H1 (cell line): ENCODE measurements around the gene GNS. TPM values are rescaled to one million over a fixed set of nuclear protein-coding genes. Genes with fewer than 3 reads are reported as not detected.
A peak's percentile ranks its signal among the peaks of the same experiment; 100 is the strongest.

Source experiments
- CTCF ChIA-PET: fragments of 300-600 bp; sonication (Branson Sonifier 250); formaldehyde crosslinking; loops from one replicate; lab custom pipeline; 2021; ENCODE audit not compliant: partially characterized antibody; lab: Charles Lee
- POLR2A ChIA-PET: fragments of 300-600 bp; sonication (Branson Sonifier 250); formaldehyde crosslinking; loops from one replicate; lab custom pipeline; 2021; ENCODE audit warnings: inconsistent platforms; ENCODE audit not compliant: partially characterized antibody; lab: Charles Lee
- DNase-seq, 2 experiments: peaks; one replicate each; pipeline versions ENCODE4 v3.0.0 to v3.0.0-alpha.2; 2010 to 2022; ENCODE audit warnings: low spot score in 2 of 2, low read depth in 1 of 2, mixed read lengths in 1 of 2
- FAIRE-seq: peaks from 2 replicates; lab custom pipeline; 2011; peaks lifted over from hg19 to GRCh38; lab: Jason Lieb, UNC
- H2AFZ ChIP-seq: 2 replicates; pipeline ENCODE4 v1.8.1; 2012; ENCODE audit warnings: low read length, inconsistent platforms
- H2AK5ac ChIP-seq: 2 replicates; pipeline ENCODE4 v1.6.1; 2013; ENCODE audit warnings: low read depth, low read length
- H2BK120ac ChIP-seq: replicated peaks from 2 replicates; pipeline ENCODE3; 2013; ENCODE audit warnings: low read depth, low read length, inconsistent platforms
- H2BK12ac ChIP-seq: 2 replicates; pipeline ENCODE4 v1.6.1; 2013; ENCODE audit warnings: low read depth, low read length
- H2BK15ac ChIP-seq: 2 replicates; pipeline ENCODE4 v1.6.1; 2013; ENCODE audit warnings: low read length
- H2BK20ac ChIP-seq: 2 replicates; pipeline ENCODE4 v1.6.1; 2013; ENCODE audit warnings: low read length
- H2BK5ac ChIP-seq: 2 replicates; pipeline ENCODE4 v1.6.1; 2013; ENCODE audit warnings: low read depth, low read length
- H3K14ac ChIP-seq: 2 replicates; pipeline ENCODE4 v1.6.1; 2013; ENCODE audit warnings: inconsistent platforms; ENCODE audit not compliant: insufficient read length
- H3K18ac ChIP-seq: 2 replicates; pipeline ENCODE4 v1.6.1; 2013; ENCODE audit warnings: low read length; ENCODE audit errors: extremely low read depth
- H3K23ac ChIP-seq: 2 replicates; pipeline ENCODE4 v1.6.1; 2013; ENCODE audit warnings: inconsistent platforms; ENCODE audit not compliant: insufficient read length
- H3K23me2 ChIP-seq: 2 replicates; pipeline ENCODE4 v1.6.1; 2013; ENCODE audit warnings: low read depth, low read length
- H3K27ac ChIP-seq: 2 replicates; pipeline ENCODE4 v1.6.1; 2011; ENCODE audit warnings: low read depth, low read length, inconsistent platforms
- H3K27me3 ChIP-seq, 4 experiments: replicated peaks in 1 of 4; 1 replicate in 1 of 4; 2 replicates in 3 of 4; pipeline versions ENCODE4 v1.6.1 to v1.8.1; 2011 to 2013; ENCODE audit warnings: low read length in 3 of 4, mild to moderate bottlenecking in 3 of 4, inconsistent platforms in 2 of 4, mixed read lengths in 2 of 4, moderate library complexity in 1 of 4; ENCODE audit not compliant: control insufficient read depth in 3 of 4, insufficient read depth in 3 of 4; ENCODE audit errors: extremely low read depth in 1 of 4
- H3K36me3 ChIP-seq, 4 experiments: 2 replicates each; pipeline versions ENCODE4 v1.6.1 to v1.8.1; 2011 to 2013; ENCODE audit warnings: mild to moderate bottlenecking in 4 of 4, low read length in 3 of 4, moderate library complexity in 2 of 4, control low read depth in 1 of 4, inconsistent platforms in 1 of 4; ENCODE audit not compliant: insufficient read depth in 4 of 4, control insufficient read depth in 2 of 4
- H3K4ac ChIP-seq: replicated peaks from 2 replicates; pipeline ENCODE3; 2013; ENCODE audit warnings: low read length, low read depth, mixed read lengths, inconsistent platforms; ENCODE audit not compliant: insufficient read length
- H3K4me1 ChIP-seq, 4 experiments: replicated peaks in 1 of 4; 1 replicate in 1 of 4; 2 replicates in 3 of 4; pipeline versions ENCODE4 v1.6.1 to v1.8.1; 2011 to 2013; ENCODE audit warnings: low read length in 3 of 4, inconsistent platforms in 2 of 4, mixed read lengths in 1 of 4; ENCODE audit not compliant: insufficient read depth in 4 of 4, control insufficient read depth in 3 of 4
- H3K4me2 ChIP-seq, 2 experiments: 2 replicates each; pipeline versions ENCODE4 v1.6.1 to v1.8.1; 2011 to 2013; ENCODE audit warnings: low read depth in 2 of 2, low read length in 2 of 2, control low read depth in 1 of 2, inconsistent platforms in 1 of 2, mild to moderate bottlenecking in 1 of 2; ENCODE audit not compliant: insufficient read depth in 1 of 2
- H3K4me3 ChIP-seq, 4 experiments: fragments of 200-600, 300-600 bp in 1 of 4; sonication (generic), shearing (Covaris generic), sonication (Bioruptor Twin) in 1 of 4; 2 replicates each; pipeline versions ENCODE4 v1.5.1 to v1.8.1; 2011 to 2016; ENCODE audit warnings: low read length in 4 of 4, low read depth in 3 of 4, control low read depth in 2 of 4, inconsistent platforms in 2 of 4, mild to moderate bottlenecking in 2 of 4, mixed read lengths in 1 of 4, moderate library complexity in 1 of 4; ENCODE audit not compliant: insufficient read depth in 2 of 4; ENCODE audit errors: extremely low read depth in 1 of 4
- H3K56ac ChIP-seq: replicated peaks from 2 replicates; pipeline ENCODE3; 2013; ENCODE audit warnings: low read depth, mild to moderate bottlenecking, mixed read lengths, low read length, inconsistent platforms; ENCODE audit not compliant: insufficient read length
- H3K79me1 ChIP-seq: 2 replicates; pipeline ENCODE4 v1.6.1; 2013; ENCODE audit warnings: low read depth, low read length, control low read depth
- H3K79me2 ChIP-seq, 2 experiments: 2 replicates each; pipeline versions ENCODE4 v1.6.1 to v1.8.1; 2012 to 2013; ENCODE audit warnings: low read length in 2 of 2, mild to moderate bottlenecking in 2 of 2, inconsistent platforms in 1 of 2; ENCODE audit not compliant: insufficient read depth in 2 of 2, control insufficient read depth in 1 of 2
- H3K9ac ChIP-seq, 4 experiments: replicated peaks in 1 of 4; 1 replicate in 1 of 4; 2 replicates in 3 of 4; pipeline versions ENCODE4 v1.6.1 to v1.8.1; 2011 to 2013; ENCODE audit warnings: low read depth in 3 of 4, low read length in 3 of 4, control low read depth in 2 of 4, mild to moderate bottlenecking in 2 of 4, moderate library complexity in 2 of 4, inconsistent platforms in 1 of 4; ENCODE audit errors: extremely low read depth in 1 of 4
- H3K9me3 ChIP-seq, 2 experiments: 2 replicates each; pipeline versions ENCODE4 v1.6.1 to v1.8.1; 2012 to 2013; ENCODE audit warnings: mild to moderate bottlenecking in 2 of 2, moderate library complexity in 2 of 2, control low read depth in 1 of 2, inconsistent platforms in 1 of 2, low read depth in 1 of 2, low read length in 1 of 2, mixed read lengths in 1 of 2; ENCODE audit not compliant: insufficient read depth in 2 of 2
- H4K20me1 ChIP-seq, 2 experiments: replicated peaks in 1 of 2; 2 replicates each; pipeline versions ENCODE3 to v1.8.1; 2011 to 2013; ENCODE audit warnings: inconsistent platforms in 2 of 2, low read length in 2 of 2, mild to moderate bottlenecking in 1 of 2; ENCODE audit not compliant: insufficient read depth in 2 of 2, control insufficient read depth in 1 of 2
- H4K5ac ChIP-seq: 2 replicates; pipeline ENCODE4 v1.6.1; 2013; ENCODE audit warnings: low read length, low read depth, mixed read lengths, inconsistent platforms; ENCODE audit not compliant: insufficient read length
- H4K8ac ChIP-seq: 2 replicates; pipeline ENCODE4 v1.8.0; 2013; ENCODE audit warnings: mild to moderate bottlenecking, moderate library complexity, low read length, inconsistent platforms; ENCODE audit not compliant: insufficient read depth; ENCODE audit errors: extremely low read depth
- H4K91ac ChIP-seq: replicated peaks from 2 replicates; pipeline ENCODE3; 2013; ENCODE audit warnings: low read length, mixed read lengths, inconsistent platforms; ENCODE audit not compliant: insufficient read length
- CHD1 ChIP-seq: IDR thresholded peaks from 2 replicates; pipeline ENCODE4 v1.6.1; 2012; ENCODE audit warnings: low read depth, low read length, improper control_type of control experiment
- EP300 ChIP-seq, 2 experiments: IDR thresholded peaks; 1 replicate in 1 of 2; 2 replicates in 1 of 2; pipeline ENCODE4 v1.6.1; 2011 to 2012; ENCODE audit warnings: low read depth in 2 of 2, low read length in 2 of 2, mild to moderate bottlenecking in 2 of 2, borderline replicate concordance in 1 of 2, inconsistent platforms in 1 of 2, moderate library complexity in 1 of 2
- RAD21 ChIP-seq, 2 experiments: IDR thresholded peaks in 1 of 2; conservative IDR thresholded peaks in 1 of 2; 2 replicates each; pipeline ENCODE4 v1.6.1; 2011; ENCODE audit warnings: low read depth in 2 of 2, low read length in 2 of 2, improper control_type of control experiment in 1 of 2, inconsistent platforms in 1 of 2, mild to moderate bottlenecking in 1 of 2, moderate library complexity in 1 of 2
- WGBS, 2 experiments: shearing (Covaris generic) in 1 of 2; methylation state at CpG; one replicate each; pipeline versions ENCODE4 v1.1.6 to v1.1.7; 2013 to 2015; ENCODE audit warnings: low lambda C conversion rate in 2 of 2, mixed read lengths in 2 of 2, inconsistent platforms in 1 of 2, low coverage in 1 of 2, missing lambda C conversion rate in 1 of 2; ENCODE audit not compliant: insufficient replicate concordance in 2 of 2, insufficient coverage in 1 of 2, insufficient read length in 1 of 2; ENCODE audit errors: extremely low coverage in 1 of 2, missing lambda C conversion rate in 1 of 2; 5-methylcytosine and 5-hydroxymethylcytosine counted together
- polyA plus RNA-seq, 7 experiments: library from polyadenylated mRNA; depleted of rRNA in 3 of 7; stranded (reverse) in 5 of 7; unstranded in 2 of 7; fragments of >200 nt in 5 of 7; fragments of 200-250 nt in 2 of 7; gene quantifications; 1 replicate in 5 of 7; 2 replicates in 1 of 7; 4 replicates in 1 of 7; pipeline versions ENCODE4 v1.2.1 to v1.2.3, GENCODE V29; 2011 to 2013; ENCODE audit warnings: missing spikeins in 2 of 7, mixed read lengths in 2 of 7
- total RNA-seq: library from RNA; stranded (reverse); fragmentation: NEBNext Ultra II Directional; extraction: Animal tissue kit (Norgen Biotek cat#: 25700); gene quantifications from 2 replicates; pipeline ENCODE4 v1.2.1, GENCODE V29; 2021

GNS gene
- total and polyA plus RNA-seq, 2 of the 8 experiments (the other 6 are each of a cell fraction or from before 2014, with no cell fraction given), result 16.0 to 28.5 TPM

DNA sequence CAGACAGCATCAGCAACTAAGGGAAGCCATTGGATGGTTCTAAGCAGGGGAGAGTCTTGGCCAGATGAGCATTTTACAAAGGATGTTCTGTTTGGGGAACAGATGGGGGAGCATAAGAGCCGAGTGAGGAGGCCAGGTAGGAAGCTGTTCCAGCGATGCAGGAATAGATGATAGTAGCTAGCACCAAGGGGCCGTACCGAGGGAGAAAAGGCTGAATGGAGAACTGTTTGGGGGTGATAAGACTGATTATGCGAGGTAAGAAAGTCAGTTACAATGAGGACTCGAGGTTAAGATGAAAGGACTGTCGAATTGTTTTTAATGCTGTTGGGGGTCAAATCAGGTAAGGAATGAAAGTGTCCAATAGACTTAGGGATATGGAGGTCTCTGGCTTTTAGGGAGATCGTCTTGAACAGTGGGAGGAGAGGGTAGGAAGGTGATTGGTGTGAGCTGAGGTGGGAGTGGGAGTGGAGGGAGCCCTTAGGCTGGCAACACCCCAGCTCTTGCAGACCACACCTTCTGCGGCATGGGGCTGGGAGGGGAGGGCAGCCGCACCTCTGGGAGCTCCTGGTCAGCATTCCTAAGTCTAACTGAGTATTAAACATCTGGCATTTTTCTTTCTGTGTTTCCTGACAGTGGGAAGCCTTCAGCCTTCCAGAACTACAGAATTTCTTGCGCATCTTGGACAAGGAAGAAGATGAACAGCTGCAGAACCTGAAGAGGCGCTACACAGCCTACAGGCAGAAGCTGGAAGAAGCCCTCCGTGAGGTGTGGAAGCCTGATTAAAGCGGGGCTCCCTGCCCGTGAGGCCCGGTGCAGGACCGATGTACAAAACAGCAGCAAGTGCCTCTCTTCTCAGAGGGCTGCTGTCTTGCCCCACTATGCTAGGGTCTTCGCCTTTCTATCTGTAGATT lies 64.8 kb downstream of the GNS start:
- CTCF ChIA-PET, result interaction anchor here (0.7 to 9.1 kb wide), 26 partner anchors 11 to 177 kb away, joined by 3 to 132 read pairs (median 5); no protein-coding TSS in a partner anchor
- H4K91ac ChIP-seq, result peak overlapping the region; percentile 33
- FAIRE-seq (no peak), DNase-seq (no peak)
- peaks cover 5 to 33% (median 20%) of the 10 kb centered on the region in 4 experiments for H3K4me1 ChIP-seq
- H3K9ac ChIP-seq, result no peak overlapping the region
- TF ChIP-seq EP300 (IDR thresholded peaks at IDR 0.05; ENCODE audit: borderline replicate concordance in 1 of 2, low read depth in 2 of 2, low read length in 2 of 2) (no peak), RAD21 (IDR thresholded peaks at IDR 0.05 in 1 of 2, conservative IDR thresholded peaks at IDR 0.05 in 1 of 2; ENCODE audit: low read depth in 2 of 2, low read length in 2 of 2) (peak in 1 of 2 experiments; percentile 22; a peak in 2 of 4 replicates), CHD1 (no peak)
- H3K4ac ChIP-seq, result no peak overlapping the region
- POLR2A ChIA-PET, result interaction anchor here (1.0 to 2.1 kb wide), 4 partner anchors 14 to 238 kb away, joined by 3 to 8 read pairs (median 4); no protein-coding TSS in a partner anchor
- no peak overlapping the region for H3K56ac ChIP-seq
- H2BK20ac ChIP-seq, result no peak overlapping the region
- H3K23ac ChIP-seq, result no peak overlapping the region
- peak overlapping the region; percentile 81; the same call in 1 of the 2 replicates for H3K18ac ChIP-seq
- 0 out of 4 replicates have a peak overlapping the region, but pooled peaks have one; percentile 6 to 16 for H3K4me2 ChIP-seq
- no peak overlapping the region for H2BK120ac ChIP-seq
- no peak overlapping the region for H4K5ac ChIP-seq
- H2AFZ ChIP-seq, result no peak overlapping the region
- H2BK12ac ChIP-seq, result 0 out of 2 replicates have a peak overlapping the region, but pooled peaks have one; percentile 84
- no peaks in the 10 kb centered on the region for H3K27me3 ChIP-seq
- H4K20me1 ChIP-seq, result peaks cover 0 to 2% of the 10 kb centered on the region in 2 experiments
- H4K8ac ChIP-seq, result no peak overlapping the region; the same call in 1 of the 2 replicates
- peaks cover 0 to 6% of the 10 kb centered on the region in 2 experiments; a peak in 2 of 4 replicates for H3K79me2 ChIP-seq
- 81% methylated on average over 18 of the region's 18 CpGs; no CpG with 5 or more reads in 1 of the 2 experiments for WGBS, 2 experiments
- no peak overlapping the region for H3K27ac ChIP-seq
- H3K23me2 ChIP-seq, result peaks cover 5% of the 10 kb centered on the region; the same call in 1 of the 2 replicates
- no peaks in the 10 kb centered on the region for H3K9me3 ChIP-seq
- no peak overlapping the region for H3K14ac ChIP-seq
- H3K4me3 ChIP-seq, result no peak overlapping the region
- H2BK5ac ChIP-seq, result peak overlapping the region; percentile 56
- H3K79me1 ChIP-seq, result no peaks in the 10 kb centered on the region
- 0 out of 2 replicates have a peak overlapping the region, but pooled peaks have one; percentile 26 for H2AK5ac ChIP-seq
- peaks cover 0 to 8% (median under 1%) of the 10 kb centered on the region in 4 experiments; a peak in 3 of 8 replicates for H3K36me3 ChIP-seq
- H2BK15ac ChIP-seq, result peak overlapping the region; percentile 81; the same call in 1 of the 2 replicates
